Fibroblast of lung (primary cell): ENCODE results near the gene PSMB2.

ENCODE experiments used
- EZH2 ChIP-seq: IDR thresholded peaks from 2 replicates; pipeline ENCODE4 v1.5.1; 2012; ENCODE audit warnings: low read length, control low read depth, mild to moderate bottlenecking; ENCODE audit errors: missing control alignments
- TF ChIP-seq, protein P1 (sequence below), 2 donors: IDR thresholded peaks in 1 of 2; conservative IDR thresholded peaks in 1 of 2; 1 replicate in 1 of 2; 2 replicates in 1 of 2; pipeline ENCODE4 v1.5.1; 2011 to 2012; ENCODE audit warnings: low read length in 2 of 2, control low read depth in 1 of 2, inconsistent platforms in 1 of 2, low read depth in 1 of 2, mild to moderate bottlenecking in 1 of 2

DNA sequence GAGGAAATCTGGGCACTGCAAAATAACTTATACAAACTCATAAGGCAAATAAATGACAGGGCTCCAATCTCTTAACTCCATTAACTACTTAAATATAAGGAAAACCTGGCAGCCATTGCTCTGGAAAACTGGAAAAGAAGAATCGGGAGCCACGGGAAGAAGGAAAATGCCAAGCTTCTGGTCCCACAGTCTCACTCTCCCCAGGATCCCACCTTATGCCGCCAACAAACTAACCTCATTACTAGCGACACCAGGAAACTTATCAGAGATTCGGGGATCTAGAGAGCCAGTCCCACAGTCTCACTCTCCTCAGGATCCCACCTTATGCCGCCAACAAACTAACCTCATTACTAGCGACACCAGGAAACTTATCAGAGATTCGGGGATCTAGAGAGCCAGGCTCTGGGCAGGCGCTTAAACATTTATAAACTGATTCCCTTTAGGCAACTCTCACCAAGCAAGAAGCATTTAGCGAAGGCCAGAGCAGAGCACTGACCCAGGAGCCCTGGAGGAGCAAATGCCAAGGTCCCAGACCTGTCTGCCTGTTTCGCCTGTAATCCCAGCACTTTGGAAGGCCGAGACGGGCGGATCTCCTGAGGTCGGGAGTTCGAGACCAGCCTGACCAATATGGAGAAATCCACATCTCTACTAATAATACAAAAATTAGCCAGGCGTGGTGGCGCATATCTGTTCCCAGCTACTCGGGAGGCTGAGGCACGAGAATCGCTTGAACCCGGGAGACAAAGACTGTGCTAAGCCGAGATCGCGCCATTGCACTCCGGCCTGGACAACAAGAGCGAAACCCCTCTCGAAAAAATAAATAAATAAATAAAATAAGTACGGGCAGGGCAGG, 720 bp downstream of the PSMB2 start:
- no peak for TF ChIP-seq EZH2
- TF ChIP-seq, protein P1, sequence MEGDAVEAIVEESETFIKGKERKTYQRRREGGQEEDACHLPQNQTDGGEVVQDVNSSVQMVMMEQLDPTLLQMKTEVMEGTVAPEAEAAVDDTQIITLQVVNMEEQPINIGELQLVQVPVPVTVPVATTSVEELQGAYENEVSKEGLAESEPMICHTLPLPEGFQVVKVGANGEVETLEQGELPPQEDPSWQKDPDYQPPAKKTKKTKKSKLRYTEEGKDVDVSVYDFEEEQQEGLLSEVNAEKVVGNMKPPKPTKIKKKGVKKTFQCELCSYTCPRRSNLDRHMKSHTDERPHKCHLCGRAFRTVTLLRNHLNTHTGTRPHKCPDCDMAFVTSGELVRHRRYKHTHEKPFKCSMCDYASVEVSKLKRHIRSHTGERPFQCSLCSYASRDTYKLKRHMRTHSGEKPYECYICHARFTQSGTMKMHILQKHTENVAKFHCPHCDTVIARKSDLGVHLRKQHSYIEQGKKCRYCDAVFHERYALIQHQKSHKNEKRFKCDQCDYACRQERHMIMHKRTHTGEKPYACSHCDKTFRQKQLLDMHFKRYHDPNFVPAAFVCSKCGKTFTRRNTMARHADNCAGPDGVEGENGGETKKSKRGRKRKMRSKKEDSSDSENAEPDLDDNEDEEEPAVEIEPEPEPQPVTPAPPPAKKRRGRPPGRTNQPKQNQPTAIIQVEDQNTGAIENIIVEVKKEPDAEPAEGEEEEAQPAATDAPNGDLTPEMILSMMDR (conservative IDR thresholded peaks at IDR 0.05 in 1 of 2, IDR thresholded peaks at IDR 0.05 in 1 of 2; ENCODE audit: low read depth in 1 of 2, low read length in 2 of 2): no peak
